Astrocyte (in vitro differentiated cells and primary cell): ENCODE measurements around the gene CYBB.

Experiments used
- EZH2 ChIP-seq: IDR thresholded peaks from 2 replicates; pipeline ENCODE4 v1.6.1; 2012; ENCODE audit warnings: mild to moderate bottlenecking, low read length, inconsistent platforms; ENCODE audit not compliant: insufficient read depth
- TF ChIP-seq, protein P1 (sequence below): IDR thresholded peaks from 2 replicates; pipeline ENCODE4 v1.5.1; 2011; ENCODE audit warnings: low read depth, mild to moderate bottlenecking, inconsistent platforms, low read length, moderate library complexity; ENCODE audit not compliant: insufficient read depth

DNA sequence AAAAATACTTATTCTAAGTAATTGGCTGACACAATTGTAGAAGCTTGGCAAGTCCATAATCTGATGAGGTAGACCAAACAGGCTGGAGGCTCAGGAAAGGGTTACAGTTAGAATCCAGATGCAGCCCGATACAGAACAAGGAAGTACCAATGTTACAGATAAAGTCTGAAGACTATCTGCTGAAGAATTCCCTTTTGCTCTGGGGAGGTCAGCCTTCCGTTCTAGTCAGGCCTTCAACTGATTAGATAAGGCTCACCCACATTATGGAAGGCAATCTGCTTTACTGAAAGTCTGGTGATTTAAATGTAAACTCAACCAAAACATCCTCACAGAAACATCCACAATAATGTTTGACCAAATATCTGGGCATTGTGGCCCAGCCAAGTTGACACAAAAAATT, 74.9 kb downstream of the CYBB start:
- TF ChIP-seq, protein P1, sequence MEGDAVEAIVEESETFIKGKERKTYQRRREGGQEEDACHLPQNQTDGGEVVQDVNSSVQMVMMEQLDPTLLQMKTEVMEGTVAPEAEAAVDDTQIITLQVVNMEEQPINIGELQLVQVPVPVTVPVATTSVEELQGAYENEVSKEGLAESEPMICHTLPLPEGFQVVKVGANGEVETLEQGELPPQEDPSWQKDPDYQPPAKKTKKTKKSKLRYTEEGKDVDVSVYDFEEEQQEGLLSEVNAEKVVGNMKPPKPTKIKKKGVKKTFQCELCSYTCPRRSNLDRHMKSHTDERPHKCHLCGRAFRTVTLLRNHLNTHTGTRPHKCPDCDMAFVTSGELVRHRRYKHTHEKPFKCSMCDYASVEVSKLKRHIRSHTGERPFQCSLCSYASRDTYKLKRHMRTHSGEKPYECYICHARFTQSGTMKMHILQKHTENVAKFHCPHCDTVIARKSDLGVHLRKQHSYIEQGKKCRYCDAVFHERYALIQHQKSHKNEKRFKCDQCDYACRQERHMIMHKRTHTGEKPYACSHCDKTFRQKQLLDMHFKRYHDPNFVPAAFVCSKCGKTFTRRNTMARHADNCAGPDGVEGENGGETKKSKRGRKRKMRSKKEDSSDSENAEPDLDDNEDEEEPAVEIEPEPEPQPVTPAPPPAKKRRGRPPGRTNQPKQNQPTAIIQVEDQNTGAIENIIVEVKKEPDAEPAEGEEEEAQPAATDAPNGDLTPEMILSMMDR, result no peak
- no peak for TF ChIP-seq EZH2
